Liver (tissue), 9 donors: ENCODE measurements around the gene ZKSCAN3. TPM values are rescaled to one million over a fixed set of nuclear protein-coding genes. Genes with fewer than 3 reads are reported as not detected.

ENCODE experiments used
- DNase-seq: peaks from one replicate; pipeline ENCODE4 v3.0.0-alpha.2; 2017; ENCODE audit warnings: low spot score
- H3K27ac ChIP-seq, 2 donors: one replicate each; pipeline ENCODE4 v1.7.0; 2013; ENCODE audit warnings: inconsistent platforms in 2 of 2, low read length in 2 of 2, control low read depth in 1 of 2, low read depth in 1 of 2, mild to moderate bottlenecking in 1 of 2
- H3K27me3 ChIP-seq, 4 donors: one replicate each; pipeline versions ENCODE4 v1.6.1 to v1.7.0; 2013; ENCODE audit warnings: low read length in 3 of 4, inconsistent platforms in 1 of 4, mild to moderate bottlenecking in 1 of 4, moderate library complexity in 1 of 4; ENCODE audit not compliant: control insufficient read depth in 4 of 4, insufficient read depth in 4 of 4
- H3K36me3 ChIP-seq, 4 donors: one replicate each; pipeline versions ENCODE4 v1.6.1 to v1.7.0; 2013; ENCODE audit warnings: low read length in 3 of 4, mild to moderate bottlenecking in 3 of 4, low read depth in 1 of 4, moderate library complexity in 1 of 4; ENCODE audit not compliant: control insufficient read depth in 4 of 4, insufficient read depth in 3 of 4
- H3K4me1 ChIP-seq, 4 donors: one replicate each; pipeline versions ENCODE4 v1.6.1 to v1.7.0; 2013; ENCODE audit warnings: low read length in 3 of 4, mild to moderate bottlenecking in 3 of 4, moderate library complexity in 1 of 4; ENCODE audit not compliant: control insufficient read depth in 4 of 4, insufficient read depth in 4 of 4
- H3K4me3 ChIP-seq, 3 donors: one replicate each; pipeline versions ENCODE4 v1.6.1 to v1.7.0; 2013; ENCODE audit warnings: low read length in 3 of 3, control low read depth in 1 of 3, low read depth in 1 of 3, mild to moderate bottlenecking in 1 of 3
- H3K9ac ChIP-seq, 2 donors: one replicate each; pipeline ENCODE4 v1.7.0; 2013; ENCODE audit warnings: low read length in 2 of 2, mild to moderate bottlenecking in 2 of 2, moderate library complexity in 2 of 2, control low read depth in 1 of 2, low read depth in 1 of 2
- H3K9me3 ChIP-seq, 4 donors: one replicate each; pipeline versions ENCODE4 v1.6.1 to v1.7.0; 2013; ENCODE audit warnings: low read length in 3 of 4; ENCODE audit not compliant: control insufficient read depth in 4 of 4
- ATF3 ChIP-seq: IDR thresholded peaks from 2 replicates; pipeline ENCODE4 v1.6.1; 2016; ENCODE audit warnings: antibody characterized with exemption
- EGR1 ChIP-seq, 2 donors: IDR thresholded peaks; 2 replicates each; pipeline ENCODE4 v1.6.1; 2016 to 2018; ENCODE audit warnings: antibody characterized with exemption in 2 of 2, low read depth in 2 of 2
- FOXA2 ChIP-seq: IDR thresholded peaks from 2 replicates; pipeline ENCODE4 v1.6.1; 2016; ENCODE audit warnings: antibody characterized with exemption
- GABPA ChIP-seq, 2 donors: IDR thresholded peaks in 1 of 2; conservative IDR thresholded peaks in 1 of 2; 2 replicates each; pipeline ENCODE4 v1.6.1; 2016; ENCODE audit warnings: antibody characterized with exemption in 2 of 2, mild to moderate bottlenecking in 1 of 2, moderate library complexity in 1 of 2
- HNF4A ChIP-seq, 2 donors: conservative IDR thresholded peaks; 2 replicates each; pipeline ENCODE4 v1.6.1; 2016; ENCODE audit warnings: antibody characterized with exemption in 2 of 2, mild to moderate bottlenecking in 2 of 2
- JUND ChIP-seq, 2 donors: IDR thresholded peaks; 2 replicates each; pipeline ENCODE4 v1.6.1; 2016; ENCODE audit warnings: antibody characterized with exemption in 2 of 2
- MAX ChIP-seq: IDR thresholded peaks from 2 replicates; pipeline ENCODE4 v1.6.1; 2016; ENCODE audit warnings: antibody characterized with exemption
- NR2F2 ChIP-seq: IDR thresholded peaks from 2 replicates; pipeline ENCODE4 v1.6.1; 2016; ENCODE audit warnings: antibody characterized with exemption
- RAD21 ChIP-seq, 2 donors: IDR thresholded peaks; 2 replicates each; pipeline ENCODE4 v1.6.1; 2016; ENCODE audit warnings: antibody characterized with exemption in 2 of 2, mild to moderate bottlenecking in 2 of 2
- REST ChIP-seq: IDR thresholded peaks from 2 replicates; pipeline ENCODE4 v1.6.1; 2016; ENCODE audit warnings: antibody characterized with exemption, mild to moderate bottlenecking
- RXRA ChIP-seq, 2 donors: IDR thresholded peaks; 2 replicates each; pipeline ENCODE4 v1.6.1; 2017 to 2018; ENCODE audit warnings: antibody characterized with exemption in 2 of 2, mild to moderate bottlenecking in 1 of 2
- SP1 ChIP-seq: IDR thresholded peaks from 2 replicates; pipeline ENCODE4 v1.6.1; 2018; ENCODE audit warnings: antibody characterized with exemption, mild to moderate bottlenecking
- YY1 ChIP-seq: IDR thresholded peaks from 2 replicates; pipeline ENCODE4 v1.6.1; 2016; ENCODE audit warnings: antibody characterized with exemption, mild to moderate bottlenecking
- ZBTB33 ChIP-seq: IDR thresholded peaks from 2 replicates; pipeline ENCODE4 v1.6.1; 2016; ENCODE audit warnings: antibody characterized with exemption
- WGBS: extraction: QIAGEN DNeasy Blood & Tissue Kit; methylation state at CpG from one replicate; pipeline ENCODE4 v1.1.7; 2013; 5-methylcytosine and 5-hydroxymethylcytosine counted together
- polyA plus RNA-seq, 2 donors: library from polyadenylated mRNA; stranded (reverse) in 1 of 2; unstranded in 1 of 2; fragments of 200-250 nt in 1 of 2; fragments of >200 nt in 1 of 2; fragmentation: Nextera tagmentation in 1 of 2; extraction: Ambion mirVana in 1 of 2; gene quantifications; one replicate each; pipeline versions ENCODE4 v1.2.1 to v1.2.3, GENCODE V29; 2013 to 2015
- total RNA-seq, 2 donors: library from RNA; depleted of rRNA; stranded (reverse); fragments of >200 nt; gene quantifications; one replicate each; pipeline ENCODE4 v1.2.3, GENCODE V29; 2014
- donor health status: healthy.
- donor health status: healthy.
- donor health status: healthy.
- donor health status: healthy.
- donor health status: healthy.

ZKSCAN3 gene
- total and polyA plus RNA-seq, 4 donors = 0.93 to 8.8 (median 1.9) TPM

- 35% methylated on average over 3 of the region's 3 CpGs for WGBS
- Histone ChIP-seq H3K4me1 (peaks cover 0 to 12% (median 6%) of the 10 kb centered on the region in 4 donors), H3K9me3 (peaks cover 12 to 33% (median 24%) of the 10 kb centered on the region in 4 donors), H3K4me3 (no peak overlapping the region), H3K36me3 (peaks cover 10 to 26% (median 21%) of the 10 kb centered on the region in 4 donors), H3K9ac (no peak overlapping the region), H3K27me3 (no peaks in the 10 kb centered on the region), H3K27ac (no peak overlapping the region)
- TF ChIP-seq HNF4A (conservative IDR thresholded peaks at IDR 0.05) (peak in 1 of 2 donors; percentile 70), YY1 (peak; percentile 30), FOXA2 (peak; percentile 56), ATF3 (no peak), SP1 (no peak), REST (no peak), JUND (IDR thresholded peaks at IDR 0.05) (peak in 1 of 2 donors; percentile 55), MAX (peak; percentile 52), ZBTB33 (no peak), RXRA (IDR thresholded peaks at IDR 0.05) (peak in 1 of 2 donors; percentile 72), GABPA (IDR thresholded peaks at IDR 0.05 in 1 of 2, conservative IDR thresholded peaks at IDR 0.05 in 1 of 2) (peak in 1 of 2 donors; percentile 54), RAD21 (IDR thresholded peaks at IDR 0.05) (no peak), NR2F2 (no peak)
- DNase-seq = no peak
Measured at GRCh38 chr6:28322661-28323060, 27.1 kb upstream of the ZKSCAN3 start.

- peaks cover 14 to 35% (median 25%) of the 10 kb centered on the region in 4 donors for H3K9me3 ChIP-seq
- WGBS = 88% methylated on average over 1 of the region's 1 CpG
- no peak overlapping the region for H3K27ac ChIP-seq
- no peaks in the 10 kb centered on the region for H3K27me3 ChIP-seq
- H3K4me3 ChIP-seq = no peak overlapping the region
- no peak overlapping the region for H3K9ac ChIP-seq
- DNase-seq = no peak
- peaks cover 0 to 12% (median 6%) of the 10 kb centered on the region in 4 donors for H3K4me1 ChIP-seq
- TF ChIP-seq SP1 (peak; percentile 57), HNF4A (conservative IDR thresholded peaks at IDR 0.05) (peak; percentile 57 to 66), GABPA (IDR thresholded peaks at IDR 0.05 in 1 of 2, conservative IDR thresholded peaks at IDR 0.05 in 1 of 2) (peak in 1 of 2 donors; percentile 37), EGR1 (IDR thresholded peaks at IDR 0.05; ENCODE audit: low read depth in 2 of 2) (no peak), RXRA (IDR thresholded peaks at IDR 0.05) (peak; percentile 58 to 61), ATF3 (no peak), FOXA2 (peak; percentile 59), ZBTB33 (peak; percentile 20), JUND (IDR thresholded peaks at IDR 0.05) (peak in 1 of 2 donors; percentile 9)
- H3K36me3 ChIP-seq = peaks cover 10 to 26% (median 22%) of the 10 kb centered on the region in 4 donors
Measured at GRCh38 chr6:28323813-28324424, 25.8 kb upstream of the ZKSCAN3 start.
